RKO (cell line): Measurements from ENCODE around the gene ITPR1.

Source experiments
- DNase-seq: peaks from one replicate; pipeline ENCODE4 v3.0.0-alpha.2; 2016; ENCODE audit warnings: low spot score

The ITPR1 gene

GRCh38 chr3:4491855-4492207 lies 1.3 kb upstream of the ITPR1 start:
- DNase-seq: no peak

GRCh38 chr3:4492208-4493013 lies 737 bp upstream of the ITPR1 start:
- peak; percentile 55 for DNase-seq

- peak; percentile 24 for DNase-seq
Observed at GRCh38 chr3:4493941-4494894, 1.1 kb downstream of the ITPR1 start.

GRCh38 chr3:4494895-4495264 lies 1.7 kb downstream of the ITPR1 start:
- DNase-seq: no peak

GRCh38 chr3:4495294-4496086 lies 2.3 kb downstream of the ITPR1 start:
- DNase-seq: no peak

GRCh38 chr3:4496087-4496452 lies 2.9 kb downstream of the ITPR1 start:
- no peak for DNase-seq

- no peak for DNase-seq
Observed at GRCh38 chr3:4497005-4497692, 4.0 kb downstream of the ITPR1 start.

GRCh38 chr3:4497843-4498324 lies 4.7 kb downstream of the ITPR1 start:
- no peak for DNase-seq

- DNase-seq: no peak
Observed at GRCh38 chr3:4498446-4498845, 5.3 kb downstream of the ITPR1 start.

- no peak for DNase-seq
Observed at GRCh38 chr3:4501437-4501836, 8.3 kb downstream of the ITPR1 start.

GRCh38 chr3:4501927-4502326 lies 8.8 kb downstream of the ITPR1 start:
- no peak for DNase-seq

GRCh38 chr3:4503050-4503449 lies 9.9 kb downstream of the ITPR1 start:
- DNase-seq: no peak

GRCh38 chr3:4504340-4505261 lies 11.5 kb downstream of the ITPR1 start:
- no peak for DNase-seq

GRCh38 chr3:4505688-4506558 lies 12.8 kb downstream of the ITPR1 start:
- DNase-seq: no peak

GRCh38 chr3:4506559-4507023 lies 13.4 kb downstream of the ITPR1 start:
- no peak for DNase-seq

- no peak for DNase-seq
Observed at GRCh38 chr3:4507024-4507596, 14.0 kb downstream of the ITPR1 start.

GRCh38 chr3:4508048-4508981 lies 15.2 kb downstream of the ITPR1 start:
- DNase-seq: no peak

- DNase-seq: no peak
Observed at GRCh38 chr3:4509043-4509442, 15.9 kb downstream of the ITPR1 start.
